ENCODE data around the gene SART3.

- TF ChIP-seq, protein P1, sequence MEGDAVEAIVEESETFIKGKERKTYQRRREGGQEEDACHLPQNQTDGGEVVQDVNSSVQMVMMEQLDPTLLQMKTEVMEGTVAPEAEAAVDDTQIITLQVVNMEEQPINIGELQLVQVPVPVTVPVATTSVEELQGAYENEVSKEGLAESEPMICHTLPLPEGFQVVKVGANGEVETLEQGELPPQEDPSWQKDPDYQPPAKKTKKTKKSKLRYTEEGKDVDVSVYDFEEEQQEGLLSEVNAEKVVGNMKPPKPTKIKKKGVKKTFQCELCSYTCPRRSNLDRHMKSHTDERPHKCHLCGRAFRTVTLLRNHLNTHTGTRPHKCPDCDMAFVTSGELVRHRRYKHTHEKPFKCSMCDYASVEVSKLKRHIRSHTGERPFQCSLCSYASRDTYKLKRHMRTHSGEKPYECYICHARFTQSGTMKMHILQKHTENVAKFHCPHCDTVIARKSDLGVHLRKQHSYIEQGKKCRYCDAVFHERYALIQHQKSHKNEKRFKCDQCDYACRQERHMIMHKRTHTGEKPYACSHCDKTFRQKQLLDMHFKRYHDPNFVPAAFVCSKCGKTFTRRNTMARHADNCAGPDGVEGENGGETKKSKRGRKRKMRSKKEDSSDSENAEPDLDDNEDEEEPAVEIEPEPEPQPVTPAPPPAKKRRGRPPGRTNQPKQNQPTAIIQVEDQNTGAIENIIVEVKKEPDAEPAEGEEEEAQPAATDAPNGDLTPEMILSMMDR (IDR thresholded peaks at IDR 0.05): no peak
- no peak for TF ChIP-seq POLR2A (IDR thresholded peaks at IDR 0.05)
These were observed 22.2 kb upstream of the SART3 start for GRCh38 chr12:108582978-108583770.

All from heart left ventricle (tissue), 13 donors.